SU-DHL-6 (cell line): ENCODE data around the gene DNAAF3.

ENCODE experiments used
- H2AFZ ChIP-seq: fragments of 200-600 bp; sonication (generic); 2 replicates; pipeline ENCODE4 v1.6.1; 2014; ENCODE audit warnings: low read depth, mild to moderate bottlenecking, moderate library complexity, mixed read lengths, antibody characterized with exemption, low read length; ENCODE audit not compliant: severe bottlenecking
- H3F3A ChIP-seq: fragments of 200-600 bp; shearing (Covaris generic); 2 replicates; pipeline ENCODE4 v1.6.0; 2016; ENCODE audit warnings: antibody characterized with exemption, mild to moderate bottlenecking; ENCODE audit not compliant: insufficient read depth
- H3K27ac ChIP-seq: fragments of 200-600 bp; sonication (generic); 2 replicates; pipeline ENCODE4 v1.5.1; 2016; ENCODE audit warnings: low read depth, mild to moderate bottlenecking, low read length, moderate library complexity, mixed read lengths
- H3K27me3 ChIP-seq: fragments of 200-600 bp; sonication (generic), shearing (Covaris generic); 2 replicates; pipeline ENCODE4 v1.6.0; 2014; ENCODE audit warnings: mild to moderate bottlenecking, low read length
- H3K36me3 ChIP-seq: fragments of 200-600 bp; sonication (generic); 2 replicates; pipeline ENCODE4 v1.6.1; 2014; ENCODE audit warnings: mild to moderate bottlenecking, low read length, mixed read lengths
- H3K4me2 ChIP-seq: fragments of 300-600, 200-600 bp; shearing (Covaris generic), sonication (generic); 2 replicates; pipeline ENCODE4 v1.6.0; 2014; ENCODE audit warnings: low read length, low read depth, mild to moderate bottlenecking; ENCODE audit not compliant: poor library complexity, severe bottlenecking
- H3K4me3 ChIP-seq: fragments of 200-600 bp; sonication (generic); 2 replicates; pipeline ENCODE4 v1.5.1; 2014; ENCODE audit warnings: antibody characterized with exemption, low read length, mild to moderate bottlenecking, mixed read lengths; ENCODE audit not compliant: insufficient read depth, poor library complexity, severe bottlenecking
- H3K79me2 ChIP-seq: fragments of 200-600 bp; sonication (generic); 2 replicates; pipeline ENCODE4 v1.6.1; 2014; ENCODE audit warnings: mild to moderate bottlenecking, low read length, moderate library complexity; ENCODE audit not compliant: insufficient read depth
- H3K9ac ChIP-seq: fragments of 200-600 bp; sonication (generic); 2 replicates; pipeline ENCODE4 v1.7.0; 2014; ENCODE audit warnings: mild to moderate bottlenecking, low read length
- H3K9me2 ChIP-seq: fragments of 200-600 bp; sonication (generic); replicated peaks from 2 replicates; pipeline ENCODE4 v1.6.1; 2014; ENCODE audit warnings: low read length; ENCODE audit not compliant: insufficient read depth
- H3K9me3 ChIP-seq: fragments of 200-600 bp; sonication (generic); 2 replicates; pipeline ENCODE4 v1.6.1; 2014; ENCODE audit warnings: low read length, mixed read lengths; ENCODE audit not compliant: insufficient read depth
- H4K20me1 ChIP-seq: fragments of 200-600 bp; sonication (generic); 2 replicates; pipeline ENCODE4 v1.6.1; 2014; ENCODE audit warnings: low read depth, mild to moderate bottlenecking, antibody characterized with exemption, low read length, moderate library complexity, mixed read lengths
- EZH2phosphoT487 ChIP-seq: fragments of 200-600 bp; sonication (generic), shearing (Covaris generic); conservative IDR thresholded peaks from 2 replicates; pipeline ENCODE4 v1.6.1; 2018; ENCODE audit warnings: mild to moderate bottlenecking, antibody characterized with exemption, low read length, moderate library complexity, mixed read lengths
- TF ChIP-seq, protein P1 (sequence below): fragments of 200-600 bp; sonication (generic); IDR thresholded peaks from one replicate; pipeline ENCODE4 v1.5.1; 2017; ENCODE audit warnings: antibody characterized with exemption, mild to moderate bottlenecking, low read length, moderate library complexity; ENCODE audit not compliant: insufficient read depth, poor library complexity, severe bottlenecking

The DNAAF3 gene

GRCh38 chr19:55174425-55175116 is 8.2 kb upstream of the DNAAF3 start:
- no peak overlapping the region for H3K4me2 ChIP-seq
- H4K20me1 ChIP-seq: no peaks in the 10 kb centered on the region
- TF ChIP-seq EZH2phosphoT487: no peak
- TF ChIP-seq, protein P1, sequence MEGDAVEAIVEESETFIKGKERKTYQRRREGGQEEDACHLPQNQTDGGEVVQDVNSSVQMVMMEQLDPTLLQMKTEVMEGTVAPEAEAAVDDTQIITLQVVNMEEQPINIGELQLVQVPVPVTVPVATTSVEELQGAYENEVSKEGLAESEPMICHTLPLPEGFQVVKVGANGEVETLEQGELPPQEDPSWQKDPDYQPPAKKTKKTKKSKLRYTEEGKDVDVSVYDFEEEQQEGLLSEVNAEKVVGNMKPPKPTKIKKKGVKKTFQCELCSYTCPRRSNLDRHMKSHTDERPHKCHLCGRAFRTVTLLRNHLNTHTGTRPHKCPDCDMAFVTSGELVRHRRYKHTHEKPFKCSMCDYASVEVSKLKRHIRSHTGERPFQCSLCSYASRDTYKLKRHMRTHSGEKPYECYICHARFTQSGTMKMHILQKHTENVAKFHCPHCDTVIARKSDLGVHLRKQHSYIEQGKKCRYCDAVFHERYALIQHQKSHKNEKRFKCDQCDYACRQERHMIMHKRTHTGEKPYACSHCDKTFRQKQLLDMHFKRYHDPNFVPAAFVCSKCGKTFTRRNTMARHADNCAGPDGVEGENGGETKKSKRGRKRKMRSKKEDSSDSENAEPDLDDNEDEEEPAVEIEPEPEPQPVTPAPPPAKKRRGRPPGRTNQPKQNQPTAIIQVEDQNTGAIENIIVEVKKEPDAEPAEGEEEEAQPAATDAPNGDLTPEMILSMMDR: no peak
- H2AFZ ChIP-seq: no peak overlapping the region
- H3K27me3 ChIP-seq: no peaks in the 10 kb centered on the region; the same call in 1 of the 2 replicates
- no peaks in the 10 kb centered on the region for H3K36me3 ChIP-seq
- H3F3A ChIP-seq: no peaks in the 10 kb centered on the region
- H3K9me2 ChIP-seq: no peaks in the 10 kb centered on the region
- no peak overlapping the region for H3K4me3 ChIP-seq
- no peaks in the 10 kb centered on the region for H3K9me3 ChIP-seq
- H3K79me2 ChIP-seq: no peaks in the 10 kb centered on the region
- H3K27ac ChIP-seq: no peak overlapping the region
- H3K9ac ChIP-seq: no peak overlapping the region

DNA sequence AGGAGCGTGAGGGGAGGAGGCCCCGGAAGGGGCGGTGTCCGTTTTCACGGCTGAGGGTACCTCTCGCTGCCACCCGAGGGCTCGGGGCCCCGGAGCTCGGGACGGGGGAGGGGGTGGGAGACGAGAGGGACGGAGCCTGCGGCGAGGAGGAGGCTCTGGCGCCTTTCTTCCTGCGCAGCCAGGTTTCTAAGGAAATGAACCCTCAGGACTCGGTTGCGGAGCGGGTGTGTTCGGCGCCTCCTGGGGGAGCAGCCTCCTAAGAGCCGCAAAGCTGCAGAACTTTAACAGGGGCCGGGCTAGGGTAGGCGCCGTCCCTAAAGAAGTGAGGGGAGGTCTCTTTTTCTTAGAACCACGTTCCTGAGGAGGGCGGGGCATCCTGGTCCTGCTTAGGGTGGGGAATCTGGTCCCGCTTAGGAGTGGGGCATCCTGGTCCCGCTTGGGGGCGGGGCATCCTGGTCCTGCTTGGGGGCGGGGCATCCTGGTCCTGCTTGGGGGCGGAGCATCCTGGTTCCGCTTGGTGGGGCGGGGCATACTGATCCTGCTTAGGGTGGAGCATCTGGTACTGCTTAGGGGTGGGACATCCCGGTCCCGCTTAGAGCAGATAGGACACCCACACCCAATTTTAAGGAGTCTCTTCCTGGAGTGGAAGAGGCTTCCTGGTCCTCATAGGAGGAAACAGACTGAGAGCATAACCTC is 7.4 kb upstream of the DNAAF3 start:
- Histone ChIP-seq H3K4me2 (peak overlapping the region; percentile 28), H3K9me3 (no peaks in the 10 kb centered on the region), H3K9ac (no peak overlapping the region), H3F3A (no peaks in the 10 kb centered on the region), H3K36me3 (no peaks in the 10 kb centered on the region), H2AFZ (no peak overlapping the region), H3K27ac (no peak overlapping the region), H3K9me2 (no peaks in the 10 kb centered on the region), H3K79me2 (no peaks in the 10 kb centered on the region), H4K20me1 (no peaks in the 10 kb centered on the region), H3K4me3 (no peak overlapping the region), H3K27me3 (no peaks in the 10 kb centered on the region; the same call in 1 of the 2 replicates)
- no peak for TF ChIP-seq EZH2phosphoT487
- TF ChIP-seq, protein P1: no peak

DNA sequence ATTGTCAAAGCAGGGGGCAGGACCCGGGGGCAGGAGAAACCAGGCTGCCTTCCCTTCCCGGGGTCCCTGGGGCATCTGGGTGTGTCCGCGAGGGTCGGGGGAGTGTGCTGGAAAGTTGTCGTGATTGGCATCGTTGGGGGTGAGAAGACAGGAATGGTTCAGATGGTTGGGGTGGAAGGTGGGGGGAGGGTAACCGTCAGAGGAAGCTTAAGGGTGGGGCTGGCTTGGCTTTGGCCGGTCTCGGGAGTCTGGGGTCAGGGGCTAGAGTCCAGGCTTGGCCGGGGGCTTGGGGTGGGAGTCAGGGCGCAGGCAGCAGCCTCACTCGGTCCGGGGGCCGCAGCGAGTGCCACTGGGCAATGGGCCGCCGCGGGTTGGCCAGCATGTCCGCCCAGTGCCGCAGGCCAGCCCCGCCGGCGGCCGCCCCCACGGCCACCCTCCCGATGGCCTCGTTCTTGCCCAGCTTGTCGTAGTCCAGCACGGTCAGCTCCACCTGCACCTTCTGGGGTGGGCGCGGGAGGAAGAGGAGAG is 6.8 kb upstream of the DNAAF3 start:
- Histone ChIP-seq H3K27ac (no peak overlapping the region), H3K36me3 (no peaks in the 10 kb centered on the region), H4K20me1 (no peaks in the 10 kb centered on the region), H3K79me2 (no peaks in the 10 kb centered on the region), H3K4me2 (no peak overlapping the region), H3F3A (no peaks in the 10 kb centered on the region), H3K27me3 (no peaks in the 10 kb centered on the region; the same call in 1 of the 2 replicates), H2AFZ (no peak overlapping the region), H3K9ac (no peak overlapping the region), H3K9me3 (no peaks in the 10 kb centered on the region), H3K9me2 (no peaks in the 10 kb centered on the region), H3K4me3 (no peak overlapping the region)
- no peak for TF ChIP-seq EZH2phosphoT487
- TF ChIP-seq, protein P1: no peak
